ENCODE data around the gene PFKM. TPM values are rescaled to one million over a fixed set of nuclear protein-coding genes. Genes with fewer than 3 reads are reported as not detected.

PFKM gene
- total RNA-seq = 77.5 and 109 TPM in 2 replicates

DNA sequence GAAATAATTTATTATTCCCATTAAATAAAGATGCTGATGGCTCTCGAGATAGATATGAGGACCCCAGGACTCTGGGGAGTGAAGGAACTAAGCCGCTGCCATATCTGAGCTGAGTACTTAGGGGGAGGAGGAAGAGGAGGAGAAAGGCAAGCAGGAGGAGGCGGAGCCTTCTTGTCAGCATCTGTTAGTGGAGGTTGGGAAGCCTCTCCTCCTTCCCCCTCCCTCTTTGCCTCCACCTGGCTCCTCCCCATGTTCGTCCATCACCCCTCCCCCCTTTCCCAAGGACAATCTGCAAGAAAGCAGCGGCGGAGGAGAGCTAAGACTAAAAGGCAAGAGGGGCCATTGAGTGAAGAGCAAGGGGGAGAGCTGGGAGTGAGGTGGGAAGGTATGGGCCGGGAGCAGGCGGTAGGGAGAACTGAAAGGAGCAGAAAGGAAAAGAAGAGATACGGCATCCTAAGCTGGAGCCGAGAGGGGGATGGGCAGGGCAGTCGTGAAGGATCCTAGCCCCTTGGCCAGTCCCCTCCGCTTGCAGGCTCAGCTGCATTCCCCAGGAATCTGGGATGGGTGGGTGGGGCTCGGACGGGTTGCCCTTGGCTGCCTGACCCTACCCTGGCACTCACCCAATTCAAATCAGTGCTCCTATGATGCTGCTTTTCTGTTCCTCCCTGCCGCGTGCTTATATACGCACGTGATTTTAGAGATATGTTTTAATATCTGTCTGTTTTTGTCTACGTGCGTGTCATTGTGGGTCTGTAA, at the start of gene PFKM:
PFKM (plus strand) TSS at position 287 of the 756 bp plus-strand sequence. CDS start 3,411 bp downstream, outside the sequence.

GRCh38 chr12:48105867-48106680, 13.1 kb upstream of the PFKM start, which contains the start of gene SENP1:
SENP1 (minus strand) TSS chr12:48106079; CDS start chr12:48101472, 4,607 bp downstream.

GRCh38 chr12:48157018-48157888, 38.1 kb downstream of the PFKM start, which contains the start of gene ASB8:
ASB8 (minus strand) TSS chr12:48157515; CDS start chr12:48153496, 4,019 bp downstream.

GRCh38 chr12:48183091-48183875, 64.1 kb downstream of the PFKM start, which contains the start of gene CCDC184:
CCDC184 (plus strand) TSS chr12:48183644; CDS start chr12:48184123, 479 bp downstream.

Other genes starting within 250 kb of the PFKM start
- gene VDR, start 214.4 kb upstream of the PFKM start, total RNA-seq = 3.8 and 6.2 TPM in 2 replicates
- 128 and 139 TPM in 2 replicates for gene TMEM106C, start 155.8 kb upstream of the PFKM start, total RNA-seq
- gene COL2A1, start 114.9 kb upstream of the PFKM start, total RNA-seq = under 0.01 TPM in 2 replicates
- gene SENP1, start 13.3 kb upstream of the PFKM start, total RNA-seq = 9.3 and 15.7 TPM in 2 replicates
- gene ASB8, start 38.2 kb downstream of the PFKM start, total RNA-seq = 13.8 and 16.6 TPM in 2 replicates
- 0.85 and 0.96 TPM in 2 replicates for gene CCDC184, start 64.3 kb downstream of the PFKM start, total RNA-seq
- gene OR10AD1, start 83.9 kb downstream of the PFKM start, total RNA-seq = not detected in 2 replicates
- gene ZNF641, start 231.6 kb downstream of the PFKM start, total RNA-seq = 8.4 and 16.6 TPM in 2 replicates